Measurements from ENCODE around the gene POLDIP2. TPM values are rescaled to one million over a fixed set of nuclear protein-coding genes. Genes with fewer than 3 reads are reported as not detected.

Gene POLDIP2
- total RNA-seq, 4 donors from 2014 or later, result 37.7 to 53.0 (median 41.2) TPM

GRCh38 chr17:28345419-28346198 lies 11.7 kb downstream of the POLDIP2 start:
- no peaks in the 10 kb centered on the region for H3K4me1 ChIP-seq
- no peak overlapping the region for H3K4me3 ChIP-seq
- TF ChIP-seq POLR2A (IDR thresholded peaks at IDR 0.05) (no peak), CTCF (IDR thresholded peaks at IDR 0.05) (no peak)
- H3K36me3 ChIP-seq, result no peaks in the 10 kb centered on the region
- intact Hi-C loops (cut with DNase I; ENCODE audit: low total_unique reads), result no loop called here
- H3K9me3 ChIP-seq, result no peaks in the 10 kb centered on the region
- no peak overlapping the region for H3K27ac ChIP-seq
- H3K27me3 ChIP-seq, result no peaks in the 10 kb centered on the region
- no peak for DNase-seq

GRCh38 chr17:28344435-28344901 lies 12.9 kb downstream of the POLDIP2 start:
- TF ChIP-seq CTCF (IDR thresholded peaks at IDR 0.05) (no peak), POLR2A (IDR thresholded peaks at IDR 0.05) (no peak)
- Histone ChIP-seq H3K36me3 (no peaks in the 10 kb centered on the region), H3K4me3 (no peak overlapping the region), H3K27me3 (no peaks in the 10 kb centered on the region), H3K4me1 (no peaks in the 10 kb centered on the region), H3K9me3 (no peaks in the 10 kb centered on the region), H3K27ac (no peak overlapping the region)
- DNase-seq, result no peak
- intact Hi-C loops (cut with DNase I; ENCODE audit: low total_unique reads), result no loop called here

GRCh38 chr17:28344011-28344410 lies 13.3 kb downstream of the POLDIP2 start:
- intact Hi-C loops (cut with DNase I; ENCODE audit: low total_unique reads), result no loop called here
- no peak overlapping the region for H3K27ac ChIP-seq
- TF ChIP-seq POLR2A (IDR thresholded peaks at IDR 0.05), result no peak
- TF ChIP-seq CTCF (IDR thresholded peaks at IDR 0.05), result no peak
- no peaks in the 10 kb centered on the region for H3K9me3 ChIP-seq
- DNase-seq, result no peak
- no peaks in the 10 kb centered on the region for H3K27me3 ChIP-seq
- no peaks in the 10 kb centered on the region for H3K4me1 ChIP-seq
- H3K4me3 ChIP-seq, result no peak overlapping the region
- H3K36me3 ChIP-seq, result no peaks in the 10 kb centered on the region

GRCh38 chr17:28343491-28343932 lies 13.8 kb downstream of the POLDIP2 start:
- Histone ChIP-seq H3K4me3 (no peak overlapping the region), H3K36me3 (no peaks in the 10 kb centered on the region), H3K9me3 (no peaks in the 10 kb centered on the region), H3K4me1 (no peaks in the 10 kb centered on the region), H3K27ac (no peak overlapping the region), H3K27me3 (no peaks in the 10 kb centered on the region)
- no peak for DNase-seq
- intact Hi-C loops (cut with DNase I; ENCODE audit: low total_unique reads), result no loop called here
- no peak for TF ChIP-seq CTCF (IDR thresholded peaks at IDR 0.05)
- no peak for TF ChIP-seq POLR2A (IDR thresholded peaks at IDR 0.05)

GRCh38 chr17:28342313-28342712 lies 15.0 kb downstream of the POLDIP2 start:
- no peak overlapping the region for H3K4me3 ChIP-seq
- H3K27me3 ChIP-seq, result no peaks in the 10 kb centered on the region
- no peak for TF ChIP-seq POLR2A (IDR thresholded peaks at IDR 0.05)
- TF ChIP-seq CTCF (IDR thresholded peaks at IDR 0.05), result no peak
- no peak overlapping the region for H3K27ac ChIP-seq
- H3K36me3 ChIP-seq, result no peaks in the 10 kb centered on the region
- no peak for DNase-seq
- H3K9me3 ChIP-seq, result no peaks in the 10 kb centered on the region
- peaks cover 0 to 8% of the 10 kb centered on the region in 2 donors for H3K4me1 ChIP-seq
- intact Hi-C loops (cut with DNase I; ENCODE audit: low total_unique reads), result no loop called here
